Measurements from ENCODE around the gene WDR31.

The WDR31 gene

GRCh38 chr9:113293285-113293878, 46.7 kb downstream of the WDR31 start:
- no peak for DNase-seq

- no peak for DNase-seq
Measured at GRCh38 chr9:113290052-113290607, 49.9 kb downstream of the WDR31 start.

- DNase-seq, result no peak
Measured at GRCh38 chr9:113289091-113289490, 51.0 kb downstream of the WDR31 start.

DNA sequence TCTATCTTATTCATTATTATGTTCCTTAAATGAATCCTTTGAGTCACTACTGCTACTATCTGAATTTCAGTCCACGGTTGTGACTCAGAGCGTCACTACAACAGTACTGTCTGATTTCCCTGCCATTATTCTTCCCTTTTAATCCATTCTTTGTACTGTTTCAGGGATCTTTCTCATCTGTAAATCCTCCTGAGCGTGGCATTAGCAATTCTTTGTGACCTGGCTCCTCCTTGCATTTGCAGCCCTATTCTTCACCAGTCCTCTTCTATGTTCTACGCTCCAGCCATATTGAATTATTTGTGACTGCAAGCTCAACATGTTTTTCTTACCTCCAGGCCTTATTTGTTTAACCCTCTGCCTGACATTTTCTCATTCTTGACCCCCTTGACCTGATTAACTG, 58.7 kb downstream of the WDR31 start:
- no peak for DNase-seq

- no peak for DNase-seq
Measured at GRCh38 chr9:113278840-113279239, 61.2 kb downstream of the WDR31 start.

DNA sequence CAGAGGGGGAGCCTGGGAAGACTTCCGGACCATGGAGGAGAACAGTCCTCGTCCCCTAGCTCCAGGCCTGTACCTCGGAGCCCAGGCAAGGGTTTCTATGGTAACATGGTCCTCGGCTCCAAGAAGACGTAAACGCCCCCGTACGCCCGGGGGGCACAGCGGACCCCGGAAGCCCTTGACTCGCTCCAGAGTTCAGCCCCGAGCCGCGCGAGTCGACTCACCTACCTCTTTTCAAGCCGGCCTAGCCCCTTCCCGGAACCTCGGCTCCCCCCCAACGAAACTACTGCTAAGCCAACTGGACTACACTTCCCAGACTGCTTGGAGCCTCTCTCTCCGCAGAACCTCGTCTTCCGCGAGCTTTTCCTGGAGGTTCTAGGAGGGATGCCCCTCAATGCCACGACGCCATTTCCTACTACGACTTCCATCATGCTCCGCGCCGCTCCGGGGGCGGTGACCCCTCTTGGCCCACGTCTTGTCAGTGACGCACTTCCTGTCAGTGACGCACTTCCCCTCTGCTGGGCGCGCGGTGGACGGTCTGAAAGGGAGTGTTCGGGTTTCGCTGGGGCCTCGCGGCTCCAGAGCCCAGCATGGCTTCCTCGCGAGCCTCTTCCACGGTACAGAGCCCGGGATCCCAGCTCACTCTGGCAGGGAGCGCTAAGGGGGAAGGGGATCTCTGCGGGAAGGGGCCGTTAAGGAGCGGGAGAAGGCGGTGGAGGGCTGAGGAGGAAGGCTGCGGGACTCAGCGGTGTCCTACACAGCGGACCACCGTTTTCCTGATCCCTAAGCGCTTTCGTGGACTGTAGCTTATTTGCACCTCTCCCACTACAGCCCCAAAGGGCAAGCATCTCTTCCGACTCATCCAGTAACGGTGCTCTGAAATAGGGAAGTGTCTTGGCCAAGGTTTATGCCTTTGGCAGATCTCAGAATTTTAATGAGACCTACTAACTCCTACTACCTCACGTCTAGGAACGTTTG, 64.6 kb downstream of the WDR31 start, which contains the start of the genes CDC26 and PRPF4:
CDC26 (minus strand) TSS at position 416 of the 975 bp plus-strand sequence. CDS start 3,065 bp downstream, outside the sequence.
PRPF4 (plus strand) TSS at position 502 of the 975 bp plus-strand sequence; CDS start at position 588, 86 bp downstream.
- DNase-seq, result peak; percentile 97 to 98

DNA sequence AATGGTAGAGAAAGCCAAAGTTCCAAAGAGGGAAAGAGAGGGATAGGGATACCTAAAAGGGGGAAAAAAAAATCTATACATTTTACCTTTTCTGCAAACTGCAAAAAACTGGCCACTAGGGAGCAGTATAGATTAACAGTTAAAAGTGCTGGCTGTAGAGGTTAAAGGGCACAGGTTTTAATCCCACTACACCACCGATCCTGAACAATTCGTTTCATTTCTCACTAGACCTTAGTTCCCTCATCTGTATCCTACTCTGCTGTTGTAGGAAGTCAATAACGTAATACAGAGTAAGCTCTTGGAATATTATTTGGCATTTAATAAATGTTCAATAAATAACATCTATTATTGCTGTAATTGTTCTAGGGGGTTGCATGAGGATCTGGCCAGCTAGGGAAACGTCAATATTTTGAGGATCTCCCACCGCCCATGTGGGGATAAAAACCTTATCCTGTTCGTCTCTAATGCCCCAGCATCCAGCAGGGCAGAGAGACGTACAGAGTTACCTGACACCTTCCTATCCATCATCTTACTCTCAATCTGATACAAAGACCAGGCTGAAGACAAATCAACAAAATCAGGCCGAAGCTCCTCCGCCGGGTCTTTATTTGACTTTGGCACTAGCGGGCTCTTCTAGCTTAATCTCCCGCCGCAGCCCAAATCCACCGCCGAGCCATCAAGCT, 65.5 kb downstream of the WDR31 start:
- peak; percentile 62 to 76 for DNase-seq

DNA sequence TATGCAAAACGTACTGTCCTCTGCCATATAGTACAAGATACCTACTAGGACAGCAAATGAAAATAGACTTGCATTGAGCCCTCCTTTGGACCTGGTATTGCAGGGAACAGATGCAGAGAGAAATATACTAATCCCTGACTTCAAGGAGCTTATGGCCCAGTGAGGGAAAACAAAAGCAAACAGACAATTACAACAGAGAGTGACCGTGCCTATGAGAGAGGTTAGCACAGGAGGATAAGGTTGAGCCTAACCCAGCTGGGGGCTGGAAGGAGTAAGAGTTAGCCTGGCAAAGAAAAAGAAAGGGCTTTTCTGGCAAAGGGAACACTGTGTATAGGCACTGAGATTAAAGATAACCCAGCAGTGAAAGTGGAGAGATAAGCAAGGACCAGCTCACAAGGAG, 70.2 kb downstream of the WDR31 start:
- no peak for DNase-seq

DNA sequence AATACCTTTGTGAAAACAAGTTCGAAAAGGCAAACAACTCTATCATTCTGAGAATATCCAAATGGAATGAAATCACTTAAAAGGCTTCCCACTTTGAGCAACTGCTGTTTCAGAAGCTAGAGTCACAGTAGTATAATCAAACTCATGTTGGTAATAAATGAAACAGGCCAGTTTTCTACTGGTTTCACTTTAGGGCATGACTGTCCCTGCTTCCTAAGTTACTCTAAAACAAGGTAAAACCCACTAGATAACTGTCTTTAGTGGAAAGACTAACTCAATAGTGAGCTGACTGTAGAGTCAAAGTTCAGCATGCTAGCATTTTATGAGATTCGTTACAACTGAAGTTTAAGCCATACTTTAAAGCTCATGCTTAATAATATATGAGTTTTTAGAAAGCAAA, 70.7 kb downstream of the WDR31 start:
- DNase-seq, result no peak

DNA sequence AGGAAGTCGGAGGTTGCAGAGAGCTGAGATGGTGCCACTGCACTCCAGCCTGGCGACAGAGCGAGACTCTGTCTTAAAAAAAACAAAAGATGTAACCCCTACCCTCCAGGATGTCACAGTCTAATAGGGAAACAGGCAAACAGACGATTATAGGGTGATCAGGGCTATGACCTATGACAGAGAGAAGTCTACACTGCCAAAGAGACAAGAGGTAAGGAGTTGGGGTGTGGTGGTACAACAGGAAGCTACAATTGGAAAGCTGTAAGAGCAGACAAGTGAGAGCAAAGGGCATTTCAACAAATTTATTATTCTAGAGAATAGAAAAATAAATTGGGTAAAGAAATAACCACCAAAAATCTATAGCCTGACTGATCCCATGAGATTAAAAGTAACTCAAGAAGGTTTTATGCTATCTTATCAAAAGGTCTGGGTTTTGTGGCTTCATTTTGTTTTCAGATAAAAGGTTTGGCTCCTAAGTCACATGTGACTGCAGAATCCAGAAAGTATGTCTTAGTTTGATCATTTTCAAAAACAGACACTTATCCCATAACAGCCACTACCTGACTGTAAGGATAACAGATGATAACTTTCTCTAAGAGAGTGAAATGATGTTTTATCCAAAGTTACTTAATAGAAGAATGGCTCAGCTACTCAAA, 72.0 kb downstream of the WDR31 start:
- DNase-seq, result no peak

GRCh38 chr9:113266174-113266573, 73.9 kb downstream of the WDR31 start:
- DNase-seq, result no peak
